Endodermal cell (in vitro differentiated cells): ENCODE measurements around the gene CEMP1. TPM values are rescaled to one million over a fixed set of nuclear protein-coding genes. Genes with fewer than 3 reads are reported as not detected.

ENCODE experiments used
- DNase-seq: peaks from one replicate; pipeline ENCODE4 v3.0.0-alpha.2; 2017
- H3K27ac ChIP-seq: 2 replicates; pipeline ENCODE4 v1.5.1; 2013; ENCODE audit warnings: mild to moderate bottlenecking, low read depth, low read length, moderate library complexity
- H3K27me3 ChIP-seq: 2 replicates; pipeline ENCODE4 v1.6.1; 2013; ENCODE audit warnings: mild to moderate bottlenecking, low read length, moderate library complexity; ENCODE audit not compliant: insufficient read depth, control insufficient read depth, poor library complexity, severe bottlenecking
- H3K36me3 ChIP-seq: 2 replicates; pipeline ENCODE4 v1.7.0; 2013; ENCODE audit warnings: mild to moderate bottlenecking, low read length, moderate library complexity; ENCODE audit not compliant: control insufficient read depth, insufficient read depth
- H3K4me1 ChIP-seq: one replicate; pipeline ENCODE4 v1.7.0; 2013; ENCODE audit warnings: low read length; ENCODE audit not compliant: control insufficient read depth, insufficient read depth
- H3K4me3 ChIP-seq: 2 replicates; pipeline ENCODE4 v1.5.1; 2013; ENCODE audit warnings: mild to moderate bottlenecking, low read length, moderate library complexity
- H3K9ac ChIP-seq: 2 replicates; pipeline ENCODE4 v1.6.1; 2013; ENCODE audit warnings: mild to moderate bottlenecking, low read length, moderate library complexity; ENCODE audit not compliant: poor library complexity, severe bottlenecking; ENCODE audit errors: extremely low read depth
- H3K9me3 ChIP-seq: 2 replicates; pipeline ENCODE4 v1.6.1; 2013; ENCODE audit warnings: mild to moderate bottlenecking, low read length, moderate library complexity; ENCODE audit not compliant: control insufficient read depth
- H3K27ac Mint-ChIP-seq: 2 replicates; pipeline ENCODE4 v1.8.0; 2020; ENCODE audit warnings: mixed read lengths
- H3K27me3 Mint-ChIP-seq: 2 replicates; pipeline ENCODE4 v1.8.0; 2021; ENCODE audit warnings: mild to moderate bottlenecking, mixed read lengths; ENCODE audit not compliant: insufficient read depth
- H3K36me3 Mint-ChIP-seq: 2 replicates; pipeline ENCODE4 v1.8.0; 2020; ENCODE audit warnings: low read depth, mixed read lengths
- H3K4me1 Mint-ChIP-seq: 2 replicates; pipeline ENCODE4 v1.8.0; 2020; ENCODE audit warnings: mixed read lengths
- H3K4me3 Mint-ChIP-seq: 2 replicates; pipeline ENCODE4 v1.8.0; 2020; ENCODE audit warnings: mild to moderate bottlenecking, moderate library complexity, mixed read lengths
- H3K9me3 Mint-ChIP-seq: 2 replicates; pipeline ENCODE4 v1.8.0; 2020; ENCODE audit warnings: mild to moderate bottlenecking, mixed read lengths
- CTCF ChIP-seq: fragments of 200-600 bp; sonication (generic); conservative IDR thresholded peaks from 2 replicates; pipeline ENCODE4 v1.5.0; 2021; ENCODE audit warnings: antibody characterized with exemption, mild to moderate bottlenecking
- WGBS, 2 experiments: methylation state at CpG; one replicate each; pipeline versions ENCODE4 v1.1.5 to v1.1.7; 2013; ENCODE audit warnings: missing lambda C conversion rate in 2 of 2, mixed read lengths in 1 of 2; ENCODE audit not compliant: insufficient coverage in 1 of 2, insufficient read length in 1 of 2; 5-methylcytosine and 5-hydroxymethylcytosine counted together
- total RNA-seq, 2 donors: library from RNA; stranded (reverse); fragmentation: NEBNext Ultra II Directional in 1 of 2; extraction: Animal tissue kit (Norgen Biotek cat#: 25700) in 1 of 2; gene quantifications; 2 replicates in 1 of 2; 3 replicates in 1 of 2; pipeline ENCODE4 v1.2.1, GENCODE V29; 2021

The CEMP1 gene
- total RNA-seq, 2 donors from 2014 or later = 0.24 TPM; not detected in 1

GRCh38 chr16:2517954-2518605 lies 13.1 kb downstream of the CEMP1 start:
- Histone ChIP-seq H3K4me3 (no peak overlapping the region), H3K4me1 (peaks cover 13% of the 10 kb centered on the region), H3K9ac (no peak overlapping the region), H3K27ac (no peak overlapping the region), H3K36me3 (peaks cover 32% of the 10 kb centered on the region), H3K9me3 (no peaks in the 10 kb centered on the region), H3K27me3 (no peaks in the 10 kb centered on the region)
- peaks cover 30% of the 10 kb centered on the region for H3K4me1 Mint-ChIP-seq
- H3K4me3 Mint-ChIP-seq = no peak overlapping the region
- peaks cover 25% of the 10 kb centered on the region for H3K36me3 Mint-ChIP-seq
- peak overlapping the region; percentile 66 for H3K27ac Mint-ChIP-seq
- no peak for TF ChIP-seq CTCF
- H3K9me3 Mint-ChIP-seq = no peaks in the 10 kb centered on the region
- no peaks in the 10 kb centered on the region for H3K27me3 Mint-ChIP-seq
- no peak for DNase-seq
- WGBS, 2 experiments = 94 to 97% methylated on average over 9 to 12 of the region's 12 CpGs

DNA sequence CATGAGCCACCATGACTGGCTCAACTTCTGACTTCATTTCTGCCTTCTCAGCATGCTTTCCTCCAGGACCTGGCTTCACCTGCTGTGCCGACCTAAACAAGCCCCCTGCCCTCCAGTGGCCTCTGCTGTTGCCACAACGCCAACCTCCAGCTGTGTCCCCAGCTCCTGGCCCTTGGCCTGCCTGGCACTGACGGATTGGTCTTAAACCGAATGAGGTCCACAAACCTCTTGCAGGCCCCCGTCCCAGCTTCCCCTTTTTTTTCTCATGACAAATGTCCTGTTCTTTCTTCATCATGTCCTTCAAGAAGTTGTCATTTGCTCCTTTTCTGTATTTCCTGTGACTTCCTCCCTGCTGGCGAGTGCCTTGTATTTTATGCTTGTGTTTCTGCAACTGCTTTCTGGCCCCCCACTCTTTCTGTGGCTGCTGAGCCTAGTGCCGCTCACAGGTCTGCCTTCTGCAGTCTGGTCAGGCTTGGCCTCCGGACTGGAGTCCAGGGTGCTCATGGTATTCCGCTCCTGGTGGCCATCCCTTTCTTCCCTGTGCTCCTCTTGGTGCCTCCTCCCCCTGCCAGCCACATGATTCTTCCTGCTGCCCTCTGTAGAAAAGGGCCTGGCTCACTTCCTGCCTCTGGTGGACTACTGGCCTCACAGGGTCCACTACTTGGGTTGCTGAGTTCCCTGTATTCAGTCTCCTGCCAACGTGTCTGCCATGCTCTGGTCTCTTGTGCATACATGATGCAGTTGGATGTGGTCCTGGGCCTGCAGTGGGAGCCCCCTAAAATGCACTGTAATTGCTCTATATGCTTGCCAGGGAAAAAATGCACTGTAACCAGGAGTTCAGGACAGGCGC lies 14.6 kb downstream of the CEMP1 start:
- peaks cover 44% of the 10 kb centered on the region for H3K4me1 Mint-ChIP-seq
- no peak overlapping the region for H3K27ac ChIP-seq

More for the DNA sequence above, 14.6 kb downstream of the CEMP1 start:
- Mint-ChIP-seq H3K36me3 (peaks cover 22% of the 10 kb centered on the region), H3K27me3 (no peaks in the 10 kb centered on the region), H3K27ac (peak overlapping the region; percentile 96), H3K9me3 (no peaks in the 10 kb centered on the region), H3K4me3 (peak overlapping the region; percentile 88)
- peak overlapping the region; percentile 4 for H3K9ac ChIP-seq
- DNase-seq = peak; percentile 47
- no peak overlapping the region for H3K4me3 ChIP-seq
- H3K4me1 ChIP-seq = peaks cover 20% of the 10 kb centered on the region
- H3K36me3 ChIP-seq = peaks cover 24% of the 10 kb centered on the region
- no peak for TF ChIP-seq CTCF
- no peaks in the 10 kb centered on the region for H3K27me3 ChIP-seq
- WGBS, 2 experiments = 83 to 92% methylated on average over 11 of the region's 11 CpGs
- no peaks in the 10 kb centered on the region for H3K9me3 ChIP-seq
